B cell (primary cell): Measurements from ENCODE around the gene RSBN1L. TPM values are rescaled to one million over a fixed set of nuclear protein-coding genes. Genes with fewer than 3 reads are reported as not detected.

Experiments
- ATAC-seq: fragments of 200-7000 bp; cut with Tn5 transposase; one replicate; pipeline ENCODE4 v1.10.0; 2021; ENCODE audit warnings: low read depth, mild to moderate bottlenecking, moderate number of reproducible peaks, moderate library complexity
- CTCF ChIA-PET: fragments of 350-600 bp; sonication (Branson Sonifier 250); formaldehyde crosslinking; loops from one replicate; lab custom pipeline; 2021; ENCODE audit warnings: antibody characterized with exemption, inconsistent platforms; lab: Charles Lee
- POLR2A ChIA-PET: fragments of 350-600 bp; sonication (Branson Sonifier 250); formaldehyde crosslinking; loops from one replicate; lab custom pipeline; 2021; ENCODE audit warnings: antibody characterized with exemption; lab: Charles Lee
- DNase-seq: peaks from one replicate; pipeline ENCODE4 v3.0.0; 2013
- H2AFZ ChIP-seq: 2 replicates; pipeline ENCODE4 v1.6.1; 2012; ENCODE audit warnings: mild to moderate bottlenecking, low read depth, low read length; ENCODE audit not compliant: insufficient read depth, poor library complexity, severe bottlenecking
- H3K27ac ChIP-seq, 2 donors: 1 replicate in 1 of 2; 2 replicates in 1 of 2; pipeline ENCODE4 v1.5.1; 2012 to 2013; ENCODE audit warnings: low read length in 2 of 2, mild to moderate bottlenecking in 2 of 2, moderate library complexity in 1 of 2
- H3K27me3 ChIP-seq, 4 experiments: fragments of 200-600 bp in 1 of 4; sonication (generic) in 1 of 4; replicated peaks in 1 of 4; 1 replicate in 2 of 4; 2 replicates in 2 of 4; pipeline versions ENCODE4 v1.6.1 to v1.7.0; 2013 to 2016; ENCODE audit warnings: low read length in 3 of 4, mild to moderate bottlenecking in 2 of 4, mixed read lengths in 1 of 4, moderate library complexity in 1 of 4; ENCODE audit not compliant: insufficient read depth in 4 of 4, control insufficient read depth in 3 of 4; ENCODE audit errors: control extremely low read depth in 1 of 4
- H3K36me3 ChIP-seq, 2 experiments: replicated peaks in 1 of 2; 1 replicate in 1 of 2; 2 replicates in 1 of 2; pipeline versions ENCODE4 v1.6.1 to v1.7.1; 2013; ENCODE audit warnings: low read length in 1 of 2; ENCODE audit not compliant: insufficient read depth in 2 of 2, control insufficient read depth in 1 of 2; ENCODE audit errors: control extremely low read depth in 1 of 2, extremely low read depth in 1 of 2
- H3K4me1 ChIP-seq, 2 donors: fragments of 200-600 bp in 1 of 2; sonication (generic) in 1 of 2; 1 replicate in 1 of 2; 2 replicates in 1 of 2; pipeline versions ENCODE4 v1.5.1 to v1.6.1; 2013 to 2017; ENCODE audit warnings: low read length in 2 of 2; ENCODE audit not compliant: control insufficient read depth in 2 of 2, insufficient read depth in 2 of 2
- H3K4me2 ChIP-seq: replicated peaks from 2 replicates; pipeline ENCODE3; 2012; ENCODE audit warnings: mild to moderate bottlenecking, low read depth, low read length; ENCODE audit not compliant: poor library complexity, severe bottlenecking
- H3K4me3 ChIP-seq, 5 experiments: fragments of 200-600 bp in 1 of 5; sonication (generic) in 1 of 5; 1 replicate in 3 of 5; 2 replicates in 2 of 5; pipeline versions ENCODE4 v1.5.1 to v1.7.0; 2011 to 2016; ENCODE audit warnings: low read length in 4 of 5, mild to moderate bottlenecking in 4 of 5, low read depth in 2 of 5, control low read depth in 1 of 5, moderate library complexity in 1 of 5; ENCODE audit not compliant: insufficient read depth in 1 of 5; ENCODE audit errors: control extremely low read depth in 1 of 5, extremely low read depth in 1 of 5
- H3K79me2 ChIP-seq: fragments of 200-600 bp; sonication (generic); one replicate; pipeline ENCODE4 v1.6.0; 2016; ENCODE audit warnings: low read length; ENCODE audit not compliant: control insufficient read depth, insufficient read depth
- H3K9ac ChIP-seq: fragments of 200-600 bp; sonication (generic); 2 replicates; pipeline ENCODE4 v1.6.1; 2017; ENCODE audit warnings: mild to moderate bottlenecking, low read length, moderate library complexity
- H3K9me3 ChIP-seq, 3 donors: one replicate each; pipeline versions ENCODE4 v1.6.1 to v1.7.1; 2013; ENCODE audit warnings: low read length in 2 of 3; ENCODE audit not compliant: control insufficient read depth in 2 of 3, insufficient read depth in 1 of 3; ENCODE audit errors: control extremely low read depth in 1 of 3
- H4K20me1 ChIP-seq: 2 replicates; pipeline ENCODE4 v1.6.0; 2012; ENCODE audit warnings: mild to moderate bottlenecking, low read length; ENCODE audit not compliant: insufficient read depth, control insufficient read depth, poor library complexity, severe bottlenecking
- H3K27ac Mint-ChIP-seq: one replicate; pipeline ENCODE4 v1.8.0; 2021; ENCODE audit warnings: mixed read lengths
- H3K27me3 Mint-ChIP-seq: one replicate; pipeline ENCODE4 v1.8.0; 2021; ENCODE audit warnings: mixed read lengths
- H3K4me1 Mint-ChIP-seq: one replicate; pipeline ENCODE4 v1.8.0; 2021; ENCODE audit warnings: mixed read lengths
- H3K4me3 Mint-ChIP-seq: one replicate; pipeline ENCODE4 v1.8.0; 2021; ENCODE audit warnings: mixed read lengths
- H3K9me3 Mint-ChIP-seq: one replicate; pipeline ENCODE4 v1.8.0; 2022; ENCODE audit warnings: mixed read lengths; ENCODE audit not compliant: insufficient read depth
- CTCF ChIP-seq: fragments of 200-600 bp; IDR thresholded peaks from one replicate; pipeline ENCODE4 v1.8.0; 2022; ENCODE audit warnings: antibody characterized with exemption, mild to moderate bottlenecking
- EZH2 ChIP-seq: IDR thresholded peaks from 2 replicates; pipeline ENCODE4 v1.6.1; 2012; ENCODE audit warnings: borderline replicate concordance, low read depth, mild to moderate bottlenecking, moderate library complexity, low read length; ENCODE audit not compliant: insufficient read depth, poor library complexity, severe bottlenecking
- WGBS: methylation state at CpG from one replicate; pipeline ENCODE4 v1.1.5; 2013; ENCODE audit warnings: missing lambda C conversion rate; ENCODE audit not compliant: insufficient coverage; 5-methylcytosine and 5-hydroxymethylcytosine counted together
- intact Hi-C: fragments of 100-400 bp; cut with micrococcal nuclease; formaldehyde crosslinking; loops from one replicate; pipeline ENCODE4 v1.10.0; 2022
- polyA plus RNA-seq: library from polyadenylated mRNA; depleted of rRNA; stranded (reverse); fragments of >200 nt; gene quantifications from 2 replicates; pipeline ENCODE4 v1.2.3, GENCODE V29; 2012
- total RNA-seq, 2 donors: library from RNA; stranded (reverse); fragments of 120-200 nt in 1 of 2; gene quantifications; 1 replicate in 1 of 2; 2 replicates in 1 of 2; pipeline versions ENCODE4 v1.2.3 to v1.2.4, GENCODE V29; 2013 to 2022

Gene RSBN1L
- total and polyA plus RNA-seq, 2 donors (not counting 1 experiment from before 2014, with no cell fraction given), result 17.0 to 47.0 TPM

- POLR2A ChIA-PET, result no interaction called here
- peak overlapping the region; percentile 43 for H3K9ac ChIP-seq
- CTCF ChIA-PET, result interaction anchor here (0.7 to 1.0 kb wide), 3 partner anchors 43 to 1273 kb away, joined by 3 to 4 read pairs (median 3); no protein-coding TSS in a partner anchor
- peak overlapping the region in 1 of 2 donors; percentile 36 for H3K27ac ChIP-seq
- H2AFZ ChIP-seq, result no peak overlapping the region
- H3K36me3 ChIP-seq, result no peaks in the 10 kb centered on the region
- no peaks in the 10 kb centered on the region for H3K27me3 ChIP-seq
- peaks cover 70% of the 10 kb centered on the region for H4K20me1 ChIP-seq
- TF ChIP-seq CTCF, result no peak
- TF ChIP-seq EZH2, result no peak
- peaks cover 40% of the 10 kb centered on the region for H3K4me1 Mint-ChIP-seq
- H3K4me3 Mint-ChIP-seq, result no peak overlapping the region
- no peaks in the 10 kb centered on the region for H3K9me3 Mint-ChIP-seq
- H3K9me3 ChIP-seq, result no peaks in the 10 kb centered on the region
- ATAC-seq (no peak), DNase-seq (no peak)
- H3K27me3 Mint-ChIP-seq, result no peaks in the 10 kb centered on the region
- peak overlapping the region; percentile 0 for H3K4me2 ChIP-seq
- peaks cover 98% of the 10 kb centered on the region for H3K79me2 ChIP-seq
- peaks cover 12 to 17% of the 10 kb centered on the region in 2 donors for H3K4me1 ChIP-seq
- intact Hi-C loops, result no loop called here
- WGBS, result 100% methylated on average over 1 of the region's 3 CpGs
- no peak overlapping the region for H3K4me3 ChIP-seq
- no peak overlapping the region for H3K27ac Mint-ChIP-seq
Observed at GRCh38 chr7:77727527-77727926, 31.3 kb downstream of the RSBN1L start.

GRCh38 chr7:77727936-77728701 is 31.9 kb downstream of the RSBN1L start:
- Histone ChIP-seq H3K4me2 (peak overlapping the region; percentile 39), H3K27ac (peak overlapping the region in 1 of 2 donors; percentile 20), H3K9ac (peak overlapping the region; percentile 43), H3K9me3 (no peaks in the 10 kb centered on the region), H3K4me1 (peaks cover 12 to 17% of the 10 kb centered on the region in 2 donors), H3K4me3 (no peak overlapping the region), H3K27me3 (no peaks in the 10 kb centered on the region), H3K79me2 (peaks cover 98% of the 10 kb centered on the region), H2AFZ (no peak overlapping the region), H3K36me3 (no peaks in the 10 kb centered on the region), H4K20me1 (peaks cover 73% of the 10 kb centered on the region)
- 44% methylated on average over 5 of the region's 8 CpGs for WGBS
- Mint-ChIP-seq H3K4me1 (peaks cover 45% of the 10 kb centered on the region), H3K4me3 (no peak overlapping the region), H3K27ac (peak overlapping the region; percentile 5), H3K9me3 (no peaks in the 10 kb centered on the region), H3K27me3 (no peaks in the 10 kb centered on the region)
- no peak for TF ChIP-seq EZH2
- no peak for TF ChIP-seq CTCF
- no peak for ATAC-seq
- POLR2A ChIA-PET, result no interaction called here
- CTCF ChIA-PET, result interaction anchor here (0.7 to 1.0 kb wide), 3 partner anchors 44 to 1272 kb away, joined by 3 to 4 read pairs (median 3); no protein-coding TSS in a partner anchor
- no peak for DNase-seq
- intact Hi-C loops, result no loop called here
